WI38 (cell line): ENCODE measurements around the gene CTXND1.

Source experiments
- H3K4me3 ChIP-seq: 2 replicates; pipeline ENCODE4 v1.5.1; 2011; ENCODE audit warnings: low read depth, mild to moderate bottlenecking, control low read depth, low read length
- CTCF ChIP-seq: IDR thresholded peaks from 2 replicates; pipeline ENCODE4 v1.5.1; 2012; ENCODE audit warnings: low read depth, mild to moderate bottlenecking, control low read depth, low read length

Gene CTXND1

GRCh38 chr15:80242132-80242769 lies 9.8 kb downstream of the CTXND1 start:
- no peak overlapping the region for H3K4me3 ChIP-seq
- peak; percentile 71 for TF ChIP-seq CTCF

GRCh38 chr15:80241508-80241907 lies 10.5 kb downstream of the CTXND1 start:
- no peak for TF ChIP-seq CTCF
- H3K4me3 ChIP-seq, result no peak overlapping the region

DNA sequence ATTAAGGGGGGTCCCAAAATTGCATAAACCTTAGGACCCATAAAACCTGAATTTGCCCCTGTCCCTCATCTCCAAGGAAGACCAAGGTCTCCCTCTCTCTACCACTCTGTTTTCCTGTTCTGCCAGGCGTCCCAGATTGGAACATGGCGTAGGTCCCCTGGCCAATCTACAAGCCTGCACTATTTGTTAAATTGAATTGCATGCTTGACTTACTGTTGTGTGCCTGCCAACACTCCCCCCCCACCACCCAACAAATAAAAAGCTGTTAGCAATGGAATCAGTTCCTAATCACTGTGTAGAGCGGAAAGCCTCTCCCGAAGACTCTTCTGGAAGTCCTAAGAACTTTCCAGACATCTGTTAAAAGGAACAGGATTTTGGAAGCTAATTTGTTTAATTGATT lies 11.7 kb downstream of the CTXND1 start:
- TF ChIP-seq CTCF, result no peak
- H3K4me3 ChIP-seq, result no peak overlapping the region

DNA sequence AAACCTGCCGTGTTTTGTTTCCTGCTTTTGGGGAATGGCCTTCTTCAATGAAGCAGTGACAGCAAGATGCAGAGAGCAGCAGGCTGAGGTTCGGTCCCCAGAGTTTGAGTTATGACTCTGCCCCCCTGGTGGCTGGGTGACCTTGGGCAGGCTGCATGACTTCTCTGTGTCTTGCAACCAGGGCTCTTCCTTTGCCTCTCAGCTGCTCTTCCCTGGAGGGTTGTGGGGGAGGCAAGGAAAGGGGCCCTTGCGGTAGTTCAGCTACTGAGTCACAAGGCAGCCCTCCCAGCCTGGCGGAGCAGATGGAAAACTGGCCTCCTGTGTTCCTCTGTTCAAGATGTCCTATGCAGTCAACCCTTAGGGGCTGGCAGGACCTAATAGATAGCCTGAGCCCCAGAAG lies 17.1 kb downstream of the CTXND1 start:
- peak; percentile 55 for TF ChIP-seq CTCF
- H3K4me3 ChIP-seq, result no peak overlapping the region

DNA sequence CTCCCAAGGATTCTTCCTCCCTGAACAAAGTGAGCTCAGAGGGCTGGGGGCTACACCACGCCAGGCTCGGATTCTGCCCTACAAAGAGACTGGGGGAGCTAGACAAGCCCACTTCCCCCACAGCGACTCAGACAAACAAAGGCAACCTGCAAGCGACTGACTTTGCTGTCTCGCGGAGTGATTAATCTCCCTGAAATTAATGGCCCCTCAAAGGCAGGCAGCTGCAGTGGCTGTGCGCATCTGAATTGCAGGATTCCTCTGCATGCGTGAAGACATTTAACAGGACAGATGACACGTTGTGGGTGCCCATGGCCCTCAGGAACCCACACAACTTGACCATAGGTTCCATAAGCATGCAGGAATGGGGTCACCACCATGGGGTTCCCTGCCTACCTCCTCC lies 18.4 kb downstream of the CTXND1 start:
- TF ChIP-seq CTCF, result no peak
- no peak overlapping the region for H3K4me3 ChIP-seq

- no peak overlapping the region for H3K4me3 ChIP-seq
- no peak for TF ChIP-seq CTCF
Measured at GRCh38 chr15:80231371-80231770, 20.6 kb downstream of the CTXND1 start.

- no peak for TF ChIP-seq CTCF
- H3K4me3 ChIP-seq, result no peak overlapping the region
Measured at GRCh38 chr15:80228959-80229610, 22.9 kb downstream of the CTXND1 start.
